T-helper 22 cell (primary cell): ENCODE results near the gene MUL1.
"Not testable (repeated sequence)": the region's sequence is repeated elsewhere in the genome, so short reads cannot be mapped to it uniquely, and the experiment has no call there.

Experiments used
- DNase-seq: peaks from one replicate; pipeline ENCODE4 v3.0.0-alpha.2; 2020; ENCODE audit warnings: low read depth

The MUL1 gene

GRCh38 chr1:20507564-20508410, at the start of gene MUL1:
MUL1 (minus strand) TSS chr1:20508151; CDS start chr1:20508024, 127 bp downstream.
- DNase-seq = peak; percentile 81

DNA sequence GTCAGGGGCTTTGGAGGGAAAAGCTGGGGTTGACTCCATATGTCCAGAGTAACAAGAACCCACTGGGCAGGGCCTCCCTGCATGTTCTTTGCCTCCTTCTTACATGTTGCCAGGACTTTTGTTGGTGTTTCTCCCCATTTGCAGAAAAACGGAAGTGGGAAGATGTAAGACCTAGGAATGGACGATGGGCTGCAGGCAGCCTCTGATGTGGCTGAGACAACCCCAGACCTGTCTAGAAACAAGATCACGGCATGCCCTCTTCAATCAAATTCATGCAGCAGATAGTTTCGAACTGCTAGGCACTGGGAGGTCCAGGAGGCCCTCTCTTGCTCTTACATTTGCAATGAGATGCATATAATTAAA, 47.8 kb upstream of the MUL1 start:
- DNase-seq = no peak

DNA sequence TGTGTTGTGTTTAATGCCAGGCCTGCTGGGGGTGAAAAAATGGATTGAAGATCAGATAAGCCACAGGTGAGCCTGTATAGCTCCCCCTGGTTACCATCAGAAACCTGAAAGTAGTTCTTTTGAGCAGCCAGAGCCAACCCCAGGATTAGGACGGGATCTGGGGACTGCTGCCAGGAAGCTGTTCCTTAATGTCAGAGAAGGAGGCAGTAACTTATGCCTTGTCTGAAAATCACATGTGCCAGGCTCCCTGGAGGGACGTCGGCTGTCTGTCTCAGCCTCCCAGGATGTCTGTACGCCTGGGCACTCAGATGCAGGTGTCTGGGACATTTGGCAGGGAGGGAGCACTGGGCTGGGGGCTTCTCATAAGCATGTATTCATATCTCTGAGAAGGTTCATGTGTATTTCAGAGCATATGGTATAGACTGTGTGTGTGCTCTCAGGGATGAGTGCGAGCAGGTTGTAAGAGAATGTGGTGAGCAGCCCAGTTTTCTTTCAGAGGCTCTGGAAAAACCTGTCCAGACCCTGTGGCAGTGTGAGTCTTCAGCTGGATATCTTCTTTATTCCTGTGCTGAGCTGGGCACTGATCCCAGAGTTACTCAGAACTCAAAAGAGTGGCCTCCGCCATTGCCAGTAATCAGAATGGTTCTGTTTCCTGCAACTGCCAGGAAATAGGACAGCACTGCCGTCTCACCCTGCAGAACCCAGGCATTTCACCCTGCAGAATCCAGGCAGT, 47.2 kb upstream of the MUL1 start:
- no peak for DNase-seq

- DNase-seq = no peak
Measured at GRCh38 chr1:20552728-20553445, 44.9 kb upstream of the MUL1 start.

DNA sequence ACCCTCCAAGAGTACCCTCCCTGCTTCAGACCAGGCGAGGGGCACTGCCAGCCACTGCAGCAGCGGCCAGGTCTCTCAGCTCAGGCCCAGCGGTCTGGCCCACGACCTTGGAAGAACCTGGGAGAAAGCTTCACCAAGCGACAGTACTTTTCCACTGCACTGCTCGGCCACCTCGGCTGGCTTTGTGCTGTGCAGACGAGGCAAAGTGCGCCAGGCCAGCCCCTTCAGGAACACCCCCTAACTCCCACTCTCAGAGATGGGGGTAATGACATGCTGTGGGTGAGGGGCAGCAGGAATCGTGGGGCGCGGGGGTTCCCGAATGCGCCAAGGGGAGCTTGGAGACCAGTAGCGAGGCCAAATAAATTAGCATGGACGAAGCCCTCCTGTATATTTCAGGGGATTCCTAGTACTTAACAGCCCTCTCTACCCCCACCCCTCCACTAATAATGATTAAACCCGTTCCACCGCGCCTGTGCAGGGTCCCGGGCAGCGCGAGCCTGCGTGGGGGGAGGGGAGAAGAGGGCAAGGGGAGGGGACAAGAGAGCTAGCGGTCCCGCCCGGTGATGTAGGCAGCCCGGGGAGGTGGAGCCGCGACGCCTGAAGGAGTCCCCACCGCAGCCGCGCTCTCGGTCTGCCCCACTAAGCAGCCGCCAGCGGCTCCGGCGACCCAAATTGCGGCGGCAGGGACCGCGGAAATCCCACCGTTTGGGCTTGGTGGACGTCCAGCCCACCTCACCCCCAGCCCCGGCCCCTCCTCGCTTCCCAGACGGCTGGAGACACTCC, 44.2 kb upstream of the MUL1 start, which contains the start of gene FAM43B:
FAM43B (plus strand) TSS at position 629 of the 783 bp plus-strand sequence. CDS start 401 bp downstream, outside the sequence.
- DNase-seq = no peak

- DNase-seq = no peak
Measured at GRCh38 chr1:20551161-20551560, 43.2 kb upstream of the MUL1 start.

- DNase-seq = no peak
Measured at GRCh38 chr1:20546637-20547036, 38.7 kb upstream of the MUL1 start.

DNA sequence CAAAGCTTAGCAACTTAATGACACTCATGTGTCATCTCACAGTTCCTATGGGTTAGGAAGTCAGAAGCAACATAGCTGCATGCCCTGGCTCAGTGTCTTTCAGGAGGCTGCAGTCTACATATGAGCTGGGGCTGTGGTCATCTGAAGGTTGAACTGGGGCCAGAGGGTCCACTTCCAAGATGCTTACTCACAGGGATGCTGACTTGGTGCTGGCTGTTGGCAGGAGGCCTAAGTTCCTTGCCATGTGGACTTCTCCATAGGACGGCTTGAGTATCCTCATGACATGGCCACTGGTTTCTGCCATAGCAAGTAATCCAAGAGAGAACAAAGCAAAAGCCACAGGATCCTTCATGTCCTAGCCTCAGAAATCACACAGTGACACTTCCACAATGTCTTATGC, 32.3 kb upstream of the MUL1 start:
- DNase-seq = no peak

- no peak for DNase-seq
Measured at GRCh38 chr1:20538760-20539551, 31.0 kb upstream of the MUL1 start.

- no peak for DNase-seq
Measured at GRCh38 chr1:20538227-20538626, 30.3 kb upstream of the MUL1 start.

GRCh38 chr1:20534659-20535417, 26.9 kb upstream of the MUL1 start:
- no peak for DNase-seq

- no peak for DNase-seq
Measured at GRCh38 chr1:20533635-20534034, 25.7 kb upstream of the MUL1 start.

- DNase-seq = no peak
Measured at GRCh38 chr1:20530901-20531300, 22.9 kb upstream of the MUL1 start.

- DNase-seq = no peak
Measured at GRCh38 chr1:20530306-20530705, 22.4 kb upstream of the MUL1 start.

GRCh38 chr1:20528221-20528620, 20.3 kb upstream of the MUL1 start:
- DNase-seq = no peak

- DNase-seq = no peak
Measured at GRCh38 chr1:20526267-20526666, 18.3 kb upstream of the MUL1 start.

DNA sequence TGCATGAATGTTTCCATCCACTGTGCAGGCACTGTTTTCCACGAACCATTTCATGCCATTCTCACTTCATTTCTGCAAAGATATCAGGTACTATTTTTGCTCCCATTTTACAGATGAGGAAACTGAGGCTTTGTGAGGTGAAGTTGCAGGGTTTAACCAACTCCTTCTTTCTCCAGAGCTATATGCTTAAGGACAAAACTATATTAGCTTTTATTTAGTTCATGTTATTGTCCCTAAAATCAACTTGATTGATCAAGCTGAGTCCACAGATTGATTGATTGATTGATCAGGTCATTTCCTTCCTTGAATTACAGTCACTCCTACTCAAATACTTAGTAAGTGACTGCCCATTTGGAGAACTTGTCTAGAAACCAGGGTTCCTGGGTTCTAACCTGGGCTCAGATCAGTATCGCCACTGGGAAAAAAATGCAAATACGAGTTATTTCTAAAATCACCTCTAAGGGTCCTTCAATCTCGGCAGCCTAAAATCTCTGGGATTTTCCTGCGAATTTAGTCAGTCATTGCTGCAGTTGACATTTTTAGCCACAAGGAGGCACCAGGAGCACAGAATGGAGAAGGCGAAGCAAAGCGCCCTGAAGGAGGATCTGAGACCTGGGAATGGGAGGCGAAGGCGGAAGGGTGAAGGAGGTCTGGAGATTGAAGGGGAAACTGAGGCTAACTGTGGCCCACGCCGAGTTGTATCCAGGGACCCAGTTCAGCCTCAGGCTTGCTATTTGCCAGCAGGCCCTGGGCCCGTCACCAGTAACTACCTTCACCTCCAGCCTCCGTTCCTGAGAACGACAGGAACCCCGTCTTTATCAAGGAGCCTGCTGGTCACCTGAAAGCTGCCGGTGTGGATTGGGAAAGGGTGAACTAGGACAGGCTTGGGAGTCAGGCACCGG, 14.3 kb upstream of the MUL1 start:
- DNase-seq = peak; percentile 15

- not testable (repeated sequence) for DNase-seq
Measured at GRCh38 chr1:20519609-20520262, 11.8 kb upstream of the MUL1 start.
